SJCRH30 (cell line): ENCODE measurements around the gene CGB7. TPM values are rescaled to one million over a fixed set of nuclear protein-coding genes. Genes with fewer than 3 reads are reported as not detected.
"Not testable (repeated sequence)": the region's sequence is repeated elsewhere in the genome, so short reads cannot be mapped to it uniquely, and the experiment has no call there.

Experiments
- DNase-seq, 2 experiments: peaks; one replicate each; pipeline ENCODE4 v3.0.0-alpha.2; 2015 to 2020
- H3K27ac ChIP-seq: fragments of 250-450 bp; sonication (Bioruptor Pico); 2 replicates; pipeline ENCODE4 v1.5.1; 2020; ENCODE audit warnings: mild to moderate bottlenecking, moderate library complexity
- H3K27me3 ChIP-seq: fragments of 250-450 bp; sonication (Bioruptor Pico); 2 replicates; pipeline ENCODE4 v1.5.1; 2020; ENCODE audit warnings: mild to moderate bottlenecking, moderate library complexity
- H3K36me3 ChIP-seq: fragments of 250-450 bp; sonication (Bioruptor Pico); 2 replicates; pipeline ENCODE4 v1.5.1; 2020; ENCODE audit warnings: mild to moderate bottlenecking, moderate library complexity
- H3K4me1 ChIP-seq: fragments of 250-450 bp; sonication (Bioruptor Pico); 2 replicates; pipeline ENCODE4 v1.5.1; 2020; ENCODE audit warnings: mild to moderate bottlenecking, moderate library complexity
- H3K4me3 ChIP-seq: fragments of 250-450 bp; sonication (Bioruptor Pico); 2 replicates; pipeline ENCODE4 v1.5.1; 2020; ENCODE audit warnings: mild to moderate bottlenecking, moderate library complexity
- H3K9me3 ChIP-seq: fragments of 250-450 bp; sonication (Bioruptor Pico); replicated peaks from 2 replicates; pipeline ENCODE4 v1.5.1; 2020; ENCODE audit warnings: mild to moderate bottlenecking, moderate library complexity
- total RNA-seq: library from RNA; depleted of rRNA; stranded (reverse); fragments of >200 nt; shearing (Covaris generic); gene quantifications from 2 replicates; pipeline ENCODE4 v1.2.3, GENCODE V29; 2014

The CGB7 gene
- total RNA-seq, 1 experiment from 2014 or later = not detected

DNA sequence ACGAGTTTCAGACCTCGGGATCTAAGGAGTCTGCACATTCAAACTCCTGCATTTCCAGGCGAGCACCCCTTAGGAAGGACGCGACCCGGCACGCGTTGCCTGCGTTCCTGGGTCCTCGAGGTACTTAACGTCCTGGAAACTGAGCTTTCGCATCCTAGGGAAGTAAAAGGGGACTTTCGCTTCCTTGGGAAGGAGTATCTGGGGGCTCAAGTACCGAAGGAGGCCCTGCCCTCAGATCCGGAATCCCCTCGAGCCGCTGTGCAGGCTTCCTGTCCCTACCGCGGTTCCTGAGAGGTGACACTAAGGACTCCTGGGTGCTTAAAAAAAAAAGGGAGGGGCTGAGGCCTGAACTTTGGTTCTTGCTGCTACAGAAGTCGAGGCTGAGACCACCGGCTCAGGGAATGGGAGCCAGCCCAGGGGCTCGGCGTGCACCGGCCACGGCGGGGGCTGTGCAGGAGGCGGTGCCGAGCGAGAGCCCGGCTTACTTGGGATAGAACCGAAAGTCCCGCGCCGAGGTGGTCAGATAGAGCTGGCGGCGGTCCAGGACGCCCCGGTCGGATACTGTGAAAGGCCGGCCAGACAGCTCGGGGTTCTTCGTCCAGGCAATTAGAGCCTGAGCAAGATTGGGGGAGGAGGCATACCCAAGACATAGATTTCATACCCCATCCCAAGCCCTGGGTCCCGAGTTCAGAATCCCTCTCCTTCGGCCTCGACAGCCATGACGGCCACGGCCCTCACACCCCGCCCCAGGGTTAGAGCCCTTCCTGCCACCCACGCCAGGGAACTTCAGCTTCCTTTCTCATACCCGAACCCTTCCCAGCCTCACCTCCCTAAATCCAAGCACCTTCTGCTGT is 38.9 kb downstream of the CGB7 start:
- not testable (repeated sequence) for DNase-seq, H3K4me1 ChIP-seq, H3K36me3 ChIP-seq, H3K27ac ChIP-seq, H3K9me3 ChIP-seq, H3K27me3 ChIP-seq
- H3K4me3 ChIP-seq = peak overlapping the region; percentile 45

DNA sequence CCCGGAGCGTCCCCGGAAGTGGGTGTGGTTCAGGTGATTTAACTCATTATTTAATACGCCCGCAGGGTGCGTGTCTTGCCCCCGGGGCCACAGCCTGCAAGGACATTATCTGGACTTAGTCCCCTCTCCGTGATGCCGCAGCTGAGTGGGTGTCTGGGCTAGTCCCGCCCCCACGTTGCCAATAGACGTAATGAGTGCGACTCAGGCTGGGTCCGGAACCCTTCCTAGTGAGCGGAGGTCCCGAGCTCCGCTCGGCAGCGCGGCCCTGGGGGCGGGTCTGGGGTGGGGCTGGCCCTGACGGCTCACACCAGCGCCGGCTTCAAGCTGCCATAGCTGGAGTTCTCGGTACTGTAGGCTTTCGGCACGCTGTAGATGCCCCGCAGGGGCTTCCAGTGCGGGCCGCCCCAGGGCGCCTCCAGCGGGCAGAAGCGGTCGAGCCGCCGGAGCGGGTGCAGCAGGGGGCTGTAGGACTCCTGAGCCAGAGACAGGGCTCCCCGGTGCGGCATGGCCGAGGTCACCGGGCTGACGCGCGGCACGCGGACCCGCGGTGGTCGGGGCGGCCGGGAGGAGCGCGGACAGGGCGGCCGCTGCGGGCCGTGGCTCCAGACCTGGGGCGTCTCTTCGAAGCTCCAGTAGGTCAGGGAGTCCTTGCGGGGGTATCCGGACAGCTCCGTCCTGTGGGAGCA is 39.7 kb downstream of the CGB7 start:
- no peak overlapping the region for H3K27ac ChIP-seq
- H3K4me3 ChIP-seq = peak overlapping the region; percentile 45
- no peaks in the 10 kb centered on the region for H3K4me1 ChIP-seq
- H3K9me3 ChIP-seq = no peaks in the 10 kb centered on the region
- DNase-seq = peak; percentile 50 to 54
- H3K27me3 ChIP-seq = no peaks in the 10 kb centered on the region
- H3K36me3 ChIP-seq = peaks cover 5% of the 10 kb centered on the region

- DNase-seq = no peak
- H3K27me3 ChIP-seq = no peaks in the 10 kb centered on the region
- H3K27ac ChIP-seq = no peak within 1 kb of the TSS
- H3K4me3 ChIP-seq = peak within 1 kb of the TSS; percentile 45
- H3K36me3 ChIP-seq = peaks cover 7% of the 10 kb centered on the region
- H3K9me3 ChIP-seq = no peaks in the 10 kb centered on the region
- no peaks in the 10 kb centered on the region for H3K4me1 ChIP-seq
Measured at GRCh38 chr19:49017041-49017665, 40.4 kb downstream of the CGB7 start, which contains the start of gene LHB. Gene LHB, minus strand, starts transcription at chr19:49017091. Its CDS starts 10 bp downstream, at chr19:49017081.

DNA sequence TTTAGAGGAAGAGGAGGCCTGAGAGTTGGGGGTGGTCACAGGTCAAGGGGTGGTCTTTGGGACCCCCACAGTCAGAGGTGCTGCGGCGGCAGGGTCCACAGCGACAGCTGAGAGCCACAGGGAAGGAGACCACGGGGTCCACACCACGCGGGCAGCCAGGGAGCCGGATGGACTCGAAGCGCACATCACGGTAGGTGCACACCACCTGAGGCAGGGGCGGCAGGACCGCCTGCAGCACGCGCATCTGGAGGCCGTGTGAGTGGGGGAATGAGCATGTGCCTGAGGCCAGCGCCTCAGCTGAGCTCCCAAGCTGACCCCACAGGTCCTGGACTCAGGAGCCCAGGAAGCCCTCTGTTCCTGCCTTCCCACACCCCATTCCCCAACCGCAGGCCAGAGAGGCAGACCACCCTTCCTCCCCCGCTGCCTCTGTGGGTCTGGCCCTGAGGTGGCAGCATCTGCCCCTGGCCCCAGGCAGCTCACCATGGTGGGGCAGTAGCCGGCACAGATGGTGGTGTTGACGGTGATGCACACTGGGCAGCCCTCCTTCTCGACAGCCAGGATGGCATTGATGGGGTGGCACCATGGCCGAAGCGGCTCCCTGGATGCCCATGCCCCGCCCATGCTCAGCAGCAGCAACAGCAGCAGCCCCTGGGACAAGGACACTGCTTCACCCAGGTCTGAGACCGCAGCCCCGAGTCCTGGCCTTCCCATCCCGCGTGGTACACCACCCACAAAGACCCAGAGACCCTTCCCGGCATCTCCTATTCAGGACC is 41.3 kb downstream of the CGB7 start:
- Histone ChIP-seq H3K27me3 (no peaks in the 10 kb centered on the region), H3K4me3 (no peak overlapping the region), H3K9me3 (no peaks in the 10 kb centered on the region), H3K27ac (no peak overlapping the region), H3K36me3 (peaks cover 11% of the 10 kb centered on the region), H3K4me1 (no peaks in the 10 kb centered on the region)
- DNase-seq = no peak

- Histone ChIP-seq H3K9me3 (no peaks in the 10 kb centered on the region), H3K36me3 (peaks cover 18% of the 10 kb centered on the region), H3K27ac (no peak overlapping the region), H3K4me3 (no peak overlapping the region), H3K27me3 (no peaks in the 10 kb centered on the region), H3K4me1 (no peaks in the 10 kb centered on the region)
- DNase-seq = no peak
Measured at GRCh38 chr19:49014870-49015255, 42.7 kb downstream of the CGB7 start.

DNA sequence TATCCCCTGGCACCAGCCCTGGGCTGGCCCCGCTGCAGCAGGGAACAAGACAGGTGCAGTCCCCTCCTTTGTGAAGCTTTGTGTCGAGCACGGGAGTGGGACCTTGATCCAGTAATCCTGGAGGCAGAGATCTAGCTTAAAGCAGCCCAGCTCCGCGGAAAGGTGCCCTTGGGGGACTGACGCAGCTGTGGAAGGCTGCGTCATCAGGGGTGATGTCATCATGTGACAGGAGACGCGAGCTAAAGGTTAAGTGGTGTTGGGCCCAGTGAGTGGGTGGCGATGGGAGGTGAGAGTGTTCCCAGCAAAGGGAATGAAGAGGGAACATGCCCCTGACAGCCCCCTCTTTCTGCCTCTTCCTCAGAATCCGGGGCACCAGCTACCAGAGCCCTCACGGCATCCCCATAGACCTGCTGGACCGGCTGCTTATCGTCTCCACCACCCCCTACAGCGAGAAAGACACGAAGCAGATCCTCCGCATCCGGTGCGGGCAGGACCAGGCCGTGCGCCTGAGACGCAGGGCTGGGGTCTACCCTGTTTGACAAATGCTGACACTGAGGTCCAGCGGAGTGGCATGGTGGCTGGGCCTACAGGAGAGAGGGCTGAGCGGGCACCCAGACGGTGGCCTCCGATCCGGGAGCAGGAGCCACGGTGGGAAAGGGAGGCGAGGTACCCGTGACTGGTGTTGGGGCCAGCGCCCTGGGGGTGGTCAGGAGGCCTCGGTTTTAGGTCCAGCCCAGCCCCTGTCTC is 43.3 kb downstream of the CGB7 start:
- Histone ChIP-seq H3K27ac (no peak overlapping the region), H3K36me3 (peaks cover 24% of the 10 kb centered on the region), H3K9me3 (no peaks in the 10 kb centered on the region), H3K4me3 (no peak overlapping the region), H3K27me3 (no peaks in the 10 kb centered on the region), H3K4me1 (no peaks in the 10 kb centered on the region)
- DNase-seq = no peak

GRCh38 chr19:49011194-49011593 is 46.4 kb downstream of the CGB7 start:
- DNase-seq = no peak
- H3K9me3 ChIP-seq = no peaks in the 10 kb centered on the region
- no peaks in the 10 kb centered on the region for H3K4me1 ChIP-seq
- peaks cover 29% of the 10 kb centered on the region for H3K36me3 ChIP-seq
- H3K4me3 ChIP-seq = no peak overlapping the region
- H3K27ac ChIP-seq = no peak overlapping the region
- no peaks in the 10 kb centered on the region for H3K27me3 ChIP-seq

GRCh38 chr19:49010453-49010852 is 47.1 kb downstream of the CGB7 start:
- no peaks in the 10 kb centered on the region for H3K9me3 ChIP-seq
- no peak for DNase-seq
- H3K4me1 ChIP-seq = no peaks in the 10 kb centered on the region
- H3K27ac ChIP-seq = no peak overlapping the region
- H3K4me3 ChIP-seq = no peak overlapping the region
- H3K36me3 ChIP-seq = peaks cover 35% of the 10 kb centered on the region
- H3K27me3 ChIP-seq = no peaks in the 10 kb centered on the region

DNA sequence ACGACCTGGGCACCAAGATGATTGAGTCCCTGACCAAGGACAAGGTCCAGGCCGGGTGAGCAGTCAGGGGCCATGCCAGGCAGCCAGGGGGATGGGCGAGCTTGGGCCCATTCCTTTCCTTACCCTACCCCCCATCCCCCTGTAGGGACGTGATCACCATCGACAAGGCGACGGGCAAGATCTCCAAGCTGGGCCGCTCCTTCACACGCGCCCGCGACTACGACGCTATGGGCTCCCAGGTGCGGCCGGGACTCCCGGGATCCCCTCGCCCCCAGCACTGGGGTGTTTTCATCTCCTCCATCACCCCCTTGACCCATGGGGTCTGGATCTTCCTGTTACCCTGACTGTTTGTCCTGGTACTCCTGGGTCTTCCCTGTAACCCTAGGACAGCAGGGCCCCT is 47.7 kb downstream of the CGB7 start:
- Histone ChIP-seq H3K27ac (no peak overlapping the region), H3K9me3 (no peaks in the 10 kb centered on the region), H3K4me3 (no peak overlapping the region), H3K4me1 (no peaks in the 10 kb centered on the region), H3K27me3 (no peaks in the 10 kb centered on the region), H3K36me3 (peaks cover 31% of the 10 kb centered on the region)
- DNase-seq = no peak

DNA sequence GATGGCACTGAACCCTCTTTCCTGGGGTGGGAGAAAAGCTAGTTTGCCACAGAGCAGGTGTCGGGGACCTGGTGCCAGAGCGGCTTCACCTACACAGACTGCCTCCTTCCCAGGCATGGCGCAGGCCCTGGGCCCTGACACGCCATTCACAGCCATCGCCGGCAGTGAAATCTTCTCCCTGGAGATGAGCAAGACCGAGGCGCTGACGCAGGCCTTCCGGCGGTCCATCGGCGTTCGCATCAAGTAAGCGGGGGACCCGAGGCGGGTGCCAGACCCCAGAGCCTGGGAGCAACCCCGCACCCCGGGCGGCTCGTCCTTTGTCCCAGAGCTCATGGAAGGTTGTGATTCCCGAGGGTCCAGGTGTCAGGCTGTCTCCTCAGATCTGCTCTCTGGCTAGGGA is 50.6 kb downstream of the CGB7 start:
- H3K27me3 ChIP-seq = no peaks in the 10 kb centered on the region
- H3K27ac ChIP-seq = no peak overlapping the region
- no peak for DNase-seq
- no peak overlapping the region for H3K4me3 ChIP-seq
- H3K9me3 ChIP-seq = no peaks in the 10 kb centered on the region
- H3K36me3 ChIP-seq = peaks cover 37% of the 10 kb centered on the region
- no peaks in the 10 kb centered on the region for H3K4me1 ChIP-seq

- peaks cover 29% of the 10 kb centered on the region for H3K36me3 ChIP-seq
- H3K4me1 ChIP-seq = no peaks in the 10 kb centered on the region
- DNase-seq = no peak
- H3K27me3 ChIP-seq = no peaks in the 10 kb centered on the region
- H3K4me3 ChIP-seq = no peak overlapping the region
- H3K27ac ChIP-seq = no peak overlapping the region
- H3K9me3 ChIP-seq = no peaks in the 10 kb centered on the region
Measured at GRCh38 chr19:49004964-49005614, 52.5 kb downstream of the CGB7 start.
